HUES64 (cell line): ENCODE data around the gene CYP2C18.
"Not testable (repeated sequence)": the region's sequence is repeated elsewhere in the genome, so short reads cannot be mapped to it uniquely, and the experiment has no call there.

ENCODE experiments used
- H3K27ac ChIP-seq: 2 replicates; pipeline ENCODE4 v1.7.0; 2013; ENCODE audit warnings: low read depth, low read length, inconsistent platforms
- H3K27me3 ChIP-seq: 2 replicates; pipeline ENCODE4 v1.6.1; 2013; ENCODE audit warnings: mild to moderate bottlenecking, low read length; ENCODE audit not compliant: insufficient read depth
- H3K36me3 ChIP-seq: 2 replicates; pipeline ENCODE4 v1.6.1; 2013; ENCODE audit warnings: mild to moderate bottlenecking, low read length; ENCODE audit not compliant: insufficient read depth
- H3K4me1 ChIP-seq: 2 replicates; pipeline ENCODE4 v1.6.1; 2013; ENCODE audit warnings: mild to moderate bottlenecking, low read length, moderate library complexity; ENCODE audit not compliant: insufficient read depth
- H3K4me3 ChIP-seq: 2 replicates; pipeline ENCODE4 v1.5.1; 2013; ENCODE audit warnings: mild to moderate bottlenecking, low read length, moderate library complexity
- H3K9ac ChIP-seq: 2 replicates; pipeline ENCODE4 v1.6.1; 2013; ENCODE audit warnings: mild to moderate bottlenecking, low read depth, low read length
- H3K9me3 ChIP-seq: 2 replicates; pipeline ENCODE4 v1.6.1; 2013; ENCODE audit warnings: low read depth, low read length; ENCODE audit not compliant: insufficient read depth
- WGBS: fragments of 150-250, 120-280 bp; methylation state at CpG from one replicate; pipeline ENCODE4 v1.1.7; 2013; ENCODE audit warnings: missing lambda C conversion rate; 5-methylcytosine and 5-hydroxymethylcytosine counted together

Gene CYP2C18

GRCh38 chr10:94747838-94748237, 64.3 kb downstream of the CYP2C18 start:
- Histone ChIP-seq H3K27ac (no peak overlapping the region), H3K4me3 (no peak overlapping the region), H3K4me1 (no peaks in the 10 kb centered on the region), H3K9ac (no peak overlapping the region), H3K36me3 (no peaks in the 10 kb centered on the region), H3K27me3 (no peaks in the 10 kb centered on the region), H3K9me3 (peaks cover 21% of the 10 kb centered on the region; the same call in 1 of the 2 replicates)
- WGBS = 100% methylated on average over 4 of the region's 4 CpGs

DNA sequence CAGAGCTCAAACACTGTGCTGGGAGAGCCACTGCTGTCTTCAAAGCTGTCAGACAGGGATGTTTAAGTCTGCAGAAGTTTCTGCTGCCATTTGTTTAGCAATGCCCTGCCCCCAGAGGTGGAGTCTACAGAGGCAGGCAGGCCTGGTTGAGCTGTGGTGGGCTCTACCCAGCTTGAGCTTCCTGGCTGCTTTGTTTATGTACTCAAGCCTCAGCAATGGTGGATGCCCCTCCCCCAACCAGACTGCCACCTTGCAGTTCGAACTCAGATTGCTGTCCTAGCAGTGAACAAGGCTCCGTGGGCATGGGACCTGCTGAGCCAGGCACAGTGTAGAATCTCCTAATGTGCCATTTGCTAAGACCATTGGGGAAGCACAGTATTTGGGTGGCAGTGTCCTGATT, 74.4 kb downstream of the CYP2C18 start:
- no peaks in the 10 kb centered on the region for H3K9me3 ChIP-seq
- H3K36me3 ChIP-seq = no peaks in the 10 kb centered on the region
- H3K4me1 ChIP-seq = no peaks in the 10 kb centered on the region
- no peak overlapping the region for H3K27ac ChIP-seq
- no peak overlapping the region for H3K9ac ChIP-seq
- no peaks in the 10 kb centered on the region for H3K27me3 ChIP-seq
- WGBS = 61% methylated on average over 2 of the region's 2 CpGs
- H3K4me3 ChIP-seq = no peak overlapping the region

DNA sequence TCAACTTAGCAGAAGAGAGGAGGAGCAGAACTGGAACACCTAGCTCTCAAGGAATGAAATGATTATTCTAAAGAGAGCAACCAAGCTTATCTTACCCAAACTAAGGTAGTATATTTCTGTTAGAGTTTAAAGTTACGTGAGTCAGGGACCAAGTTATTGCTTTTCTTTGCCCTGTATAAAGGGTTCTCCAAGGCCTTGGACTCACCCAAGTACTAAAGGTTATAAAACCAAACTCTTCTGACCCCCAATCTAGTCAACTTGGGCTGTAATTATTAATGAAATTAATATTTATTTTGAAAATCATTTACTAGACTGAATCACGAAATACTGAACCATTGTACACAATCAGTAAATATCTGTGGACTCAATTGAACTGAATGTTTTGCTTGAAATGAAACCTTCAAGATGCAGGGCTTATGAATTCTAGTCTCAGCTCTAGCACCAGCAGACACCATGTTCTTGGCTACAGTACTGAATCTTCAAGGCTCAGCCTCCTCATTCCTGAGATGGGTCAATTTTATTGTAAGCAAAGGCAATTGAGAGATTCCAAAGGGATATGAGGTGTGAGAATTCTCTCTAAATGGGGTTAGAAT, 77.2 kb downstream of the CYP2C18 start:
- no peak overlapping the region for H3K9ac ChIP-seq
- H3K9me3 ChIP-seq = no peaks in the 10 kb centered on the region
- no peaks in the 10 kb centered on the region for H3K27me3 ChIP-seq
- 92% methylated on average over 2 of the region's 2 CpGs for WGBS
- H3K27ac ChIP-seq = no peak overlapping the region
- H3K36me3 ChIP-seq = no peaks in the 10 kb centered on the region
- H3K4me1 ChIP-seq = no peaks in the 10 kb centered on the region
- H3K4me3 ChIP-seq = no peak overlapping the region

DNA sequence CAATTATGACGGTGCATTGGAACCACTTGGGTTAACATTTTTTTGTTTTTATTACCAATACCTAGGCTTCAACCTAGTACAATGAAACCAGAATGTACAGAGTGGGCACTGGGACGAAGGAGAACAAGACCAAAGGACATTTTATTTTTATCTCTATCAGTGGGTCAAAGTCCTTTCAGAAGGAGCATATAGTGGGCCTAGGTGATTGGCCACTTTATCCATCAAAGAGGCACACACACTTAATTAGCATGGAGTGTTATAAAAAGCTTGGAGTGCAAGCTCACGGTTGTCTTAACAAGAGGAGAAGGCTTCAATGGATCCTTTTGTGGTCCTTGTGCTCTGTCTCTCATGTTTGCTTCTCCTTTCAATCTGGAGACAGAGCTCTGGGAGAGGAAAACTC, 78.9 kb downstream of the CYP2C18 start, which contains the start of gene CYP2C19:
CYP2C19 (plus strand) TSS at position 289 of the 400 bp plus-strand sequence; CDS start at position 314, 25 bp downstream.
- no peak within 1 kb of the TSS for H3K27ac ChIP-seq
- no peaks in the 10 kb centered on the region for H3K9me3 ChIP-seq
- WGBS = 97% methylated on average over 3 of the region's 3 CpGs
- no peaks in the 10 kb centered on the region for H3K4me1 ChIP-seq
- H3K27me3 ChIP-seq = no peaks in the 10 kb centered on the region
- H3K9ac ChIP-seq = no peak within 1 kb of the TSS
- no peak within 1 kb of the TSS for H3K4me3 ChIP-seq
- no peaks in the 10 kb centered on the region for H3K36me3 ChIP-seq

DNA sequence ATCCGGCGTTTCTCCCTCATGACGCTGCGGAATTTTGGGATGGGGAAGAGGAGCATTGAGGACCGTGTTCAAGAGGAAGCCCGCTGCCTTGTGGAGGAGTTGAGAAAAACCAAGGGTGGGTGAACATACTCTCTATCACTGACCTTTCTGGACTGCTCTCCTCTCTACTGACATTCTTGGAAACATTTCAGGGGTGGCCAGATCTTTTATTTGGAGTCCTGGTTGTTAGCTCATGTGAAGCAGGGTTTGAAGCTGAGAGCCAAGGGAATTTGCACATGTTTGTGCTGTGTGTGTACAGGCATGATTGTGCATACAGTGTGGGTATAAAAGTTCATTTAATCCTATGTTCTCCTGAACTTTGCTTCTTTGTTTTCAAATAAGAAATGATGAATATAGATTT, 91.9 kb downstream of the CYP2C18 start:
- H3K27ac ChIP-seq, H3K36me3 ChIP-seq, H3K27me3 ChIP-seq, H3K4me3 ChIP-seq, H3K4me1 ChIP-seq, H3K9ac ChIP-seq, H3K9me3 ChIP-seq: not testable (repeated sequence)
- 93% methylated on average over 2 of the region's 6 CpGs for WGBS

GRCh38 chr10:94777886-94778458, 94.4 kb downstream of the CYP2C18 start:
- 88% methylated on average over 5 of the region's 5 CpGs for WGBS
- Histone ChIP-seq H3K9ac (no peak overlapping the region), H3K4me3 (no peak overlapping the region), H3K27ac (no peak overlapping the region), H3K4me1 (no peaks in the 10 kb centered on the region), H3K36me3 (no peaks in the 10 kb centered on the region), H3K27me3 (no peaks in the 10 kb centered on the region), H3K9me3 (no peaks in the 10 kb centered on the region)

- H3K27ac ChIP-seq = no peak overlapping the region
- H3K36me3 ChIP-seq = no peaks in the 10 kb centered on the region
- H3K9ac ChIP-seq = no peak overlapping the region
- 94% methylated on average over 1 of the region's 1 CpG for WGBS
- no peak overlapping the region for H3K4me3 ChIP-seq
- no peaks in the 10 kb centered on the region for H3K4me1 ChIP-seq
- no peaks in the 10 kb centered on the region for H3K27me3 ChIP-seq
- no peaks in the 10 kb centered on the region for H3K9me3 ChIP-seq
Observed at GRCh38 chr10:94780844-94781243, 97.3 kb downstream of the CYP2C18 start.

DNA sequence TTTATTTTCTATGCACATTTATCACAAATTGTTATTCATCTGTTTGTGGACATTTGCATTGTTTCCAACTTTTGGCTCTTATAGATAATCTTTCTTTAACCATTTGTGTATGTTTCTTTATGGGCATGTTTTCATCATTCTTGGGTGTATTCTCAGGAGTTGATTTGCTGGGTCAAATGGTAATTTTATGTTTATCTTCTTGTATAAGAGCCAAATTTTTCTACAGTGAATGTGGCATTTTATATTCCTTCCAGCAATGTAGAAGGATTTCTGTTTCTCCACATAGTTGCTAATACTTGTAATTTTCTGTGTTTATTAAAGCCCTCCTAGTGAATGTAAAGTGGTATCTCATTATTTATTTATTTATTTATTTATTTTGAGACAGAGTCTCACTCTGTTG, 100.7 kb downstream of the CYP2C18 start:
- Histone ChIP-seq H3K36me3 (no peaks in the 10 kb centered on the region), H3K9me3 (no peaks in the 10 kb centered on the region), H3K27ac (no peak overlapping the region), H3K4me3 (no peak overlapping the region), H3K27me3 (no peaks in the 10 kb centered on the region), H3K9ac (no peak overlapping the region), H3K4me1 (no peaks in the 10 kb centered on the region)

DNA sequence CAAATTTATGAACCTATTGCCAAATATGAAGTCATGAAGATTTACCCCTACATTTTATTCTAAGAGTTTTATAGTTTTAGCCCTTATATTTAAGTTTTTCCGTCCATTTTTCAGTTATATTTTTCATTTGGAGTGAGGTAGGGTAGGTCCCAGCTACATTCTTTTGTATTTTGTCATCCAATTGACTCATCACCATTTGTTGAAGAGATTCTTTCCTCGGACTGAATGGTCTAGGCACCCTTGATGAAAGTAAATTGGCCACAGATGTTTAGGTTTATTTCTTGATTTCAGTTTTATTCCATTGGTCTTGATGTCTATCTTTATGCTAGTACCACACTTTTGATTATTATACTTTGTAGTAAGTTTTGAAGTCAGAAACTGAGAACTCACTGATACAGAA, 101.7 kb downstream of the CYP2C18 start:
- Histone ChIP-seq H3K9ac (no peak overlapping the region), H3K9me3 (no peaks in the 10 kb centered on the region), H3K36me3 (no peaks in the 10 kb centered on the region), H3K27ac (no peak overlapping the region), H3K4me3 (no peak overlapping the region), H3K27me3 (no peaks in the 10 kb centered on the region), H3K4me1 (no peaks in the 10 kb centered on the region)
- WGBS = 60% methylated on average over 1 of the region's 2 CpGs
